PC-3 (cell line): ENCODE data around the gene WDFY4. TPM values are rescaled to one million over a fixed set of nuclear protein-coding genes. Genes with fewer than 3 reads are reported as not detected.

Experiments
- ATAC-seq: fragments of 200-7000 bp; cut with Tn5 transposase; 2 replicates; pipeline ENCODE4 v1.9.1; 2020; ENCODE audit warnings: mild to moderate bottlenecking, moderate library complexity
- BruUV-seq: library from RNA; stranded (reverse); fragments of 400-500 nt; replicated peaks from 2 replicates; lab custom pipeline; 2021; lab: Mats Ljungman, UMichigan
- CTCF ChIA-PET: fragments of 300-600 bp; sonication (Branson Sonifier 250); formaldehyde crosslinking; loops from one replicate; lab custom pipeline; 2022; ENCODE audit warnings: antibody characterized with exemption; lab: Charles Lee
- POLR2A ChIA-PET: fragments of 300-600 bp; sonication (Branson Sonifier 250); formaldehyde crosslinking; loops from one replicate; lab custom pipeline; 2022; ENCODE audit warnings: antibody characterized with exemption; ENCODE audit not compliant: unreplicated experiment; lab: Charles Lee
- DNase-seq: peaks from one replicate; pipeline ENCODE4 v3.0.0-alpha.2; 2015
- H2AFZ ChIP-seq: fragments of 300-600 bp; sonication (generic); 2 replicates; pipeline ENCODE4 v1.6.0; 2016; ENCODE audit warnings: antibody characterized with exemption, low read length
- H3F3A ChIP-seq: fragments of 300-600 bp; sonication (generic); one replicate; pipeline ENCODE4 v1.6.0; 2017; ENCODE audit warnings: antibody characterized with exemption, low read length, control low read depth, mild to moderate bottlenecking; ENCODE audit not compliant: unreplicated experiment
- H3K27ac ChIP-seq: fragments of 300-600 bp; sonication (generic); 2 replicates; pipeline ENCODE4 v1.5.1; 2016; ENCODE audit warnings: mild to moderate bottlenecking, low read length
- H3K27me3 ChIP-seq: fragments of 300-600 bp; sonication (generic); 2 replicates; pipeline ENCODE4 v1.6.1; 2016; ENCODE audit warnings: low read length, mixed read lengths
- H3K36me3 ChIP-seq: fragments of 300-600 bp; sonication (generic); 2 replicates; pipeline ENCODE4 v1.6.1; 2016; ENCODE audit warnings: low read depth, mixed run types, low read length, mixed read lengths
- H3K4me1 ChIP-seq: fragments of 300-600 bp; sonication (generic); 2 replicates; pipeline ENCODE4 v1.5.1; 2016; ENCODE audit warnings: low read length; ENCODE audit not compliant: insufficient read depth
- H3K4me2 ChIP-seq: fragments of 300-600 bp; sonication (generic); 2 replicates; pipeline ENCODE4 v1.6.0; 2016; ENCODE audit warnings: low read length
- H3K4me3 ChIP-seq: fragments of 300-600 bp; sonication (generic); 2 replicates; pipeline ENCODE4 v1.5.1; 2016; ENCODE audit warnings: mild to moderate bottlenecking, low read length, mixed read lengths
- H3K79me2 ChIP-seq: fragments of 300-600 bp; sonication (generic); 2 replicates; pipeline ENCODE4 v1.6.1; 2017; ENCODE audit warnings: low read length, mixed read lengths
- H3K9ac ChIP-seq: fragments of 300-600 bp; sonication (generic); 2 replicates; pipeline ENCODE4 v1.6.0; 2016; ENCODE audit warnings: mild to moderate bottlenecking, low read length
- H3K9me2 ChIP-seq: fragments of 300-600 bp; sonication (generic); replicated peaks from 2 replicates; pipeline ENCODE4 v1.6.1; 2016; ENCODE audit warnings: mixed run types, low read length, mixed read lengths
- H3K9me3 ChIP-seq: fragments of 300-600 bp; sonication (generic); 2 replicates; pipeline ENCODE4 v1.6.1; 2016; ENCODE audit warnings: low read length, mixed read lengths
- H4K20me1 ChIP-seq: fragments of 300-600 bp; sonication (generic); 2 replicates; pipeline ENCODE4 v1.6.1; 2016; ENCODE audit warnings: low read length, mixed read lengths
- EZH2 ChIP-seq: fragments of 300-600 bp; sonication (generic); IDR thresholded peaks from one replicate; pipeline ENCODE4 v1.6.1; 2017; ENCODE audit warnings: antibody characterized with exemption, mild to moderate bottlenecking, low read length; ENCODE audit not compliant: unreplicated experiment
- EZH2phosphoT487 ChIP-seq: fragments of 300-600 bp; sonication (generic); IDR thresholded peaks from 2 replicates; pipeline ENCODE4 v1.6.1; 2018; ENCODE audit warnings: mild to moderate bottlenecking, antibody characterized with exemption, low read length, borderline replicate concordance
- intact Hi-C: fragments of 100-400 bp; cut with micrococcal nuclease; formaldehyde crosslinking; loops from 2 replicates; pipeline ENCODE4 v1.9.0; 2023
- total RNA-seq: library from RNA; depleted of rRNA; stranded (reverse); fragments of >200 nt; gene quantifications from 2 replicates; pipeline ENCODE4 v1.2.3, GENCODE V29; 2014
- TF ChIP-seq, protein P1 (sequence below): fragments of 300-600 bp; sonication (generic); conservative IDR thresholded peaks from 2 replicates; pipeline ENCODE4 v1.5.1; 2017; ENCODE audit warnings: antibody characterized with exemption, low read depth, mild to moderate bottlenecking, low read length

Gene WDFY4
- total RNA-seq, 1 experiment from 2014 or later: not detected

DNA sequence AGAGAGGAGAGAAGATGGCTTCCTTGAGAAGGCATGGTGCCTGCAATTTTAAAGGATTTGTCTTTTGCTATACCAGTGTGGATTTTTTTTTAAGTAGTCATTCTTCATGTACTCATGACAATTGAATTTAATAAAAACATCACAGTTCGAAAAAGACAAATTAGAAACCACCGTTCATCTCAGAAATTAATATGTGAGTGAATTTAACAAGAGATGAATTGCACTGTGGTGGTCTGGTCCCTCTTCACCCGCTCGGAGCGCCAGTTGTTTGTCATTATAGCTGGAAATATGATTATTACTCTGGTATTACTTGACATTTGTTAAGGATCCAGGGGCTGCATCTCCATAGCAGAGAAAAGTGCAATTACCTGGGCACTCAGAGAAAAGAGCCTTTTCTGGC is 163.0 kb downstream of the WDFY4 start:
- POLR2A ChIA-PET: no interaction called here
- Histone ChIP-seq H3K79me2 (no peaks in the 10 kb centered on the region), H2AFZ (no peak overlapping the region), H3K36me3 (no peaks in the 10 kb centered on the region), H3K4me3 (no peak overlapping the region), H3K9me3 (no peaks in the 10 kb centered on the region), H4K20me1 (no peaks in the 10 kb centered on the region), H3K4me2 (no peak overlapping the region), H3F3A (no peaks in the 10 kb centered on the region), H3K27ac (no peak overlapping the region), H3K4me1 (no peaks in the 10 kb centered on the region), H3K27me3 (peaks cover 98% of the 10 kb centered on the region), H3K9me2 (no peaks in the 10 kb centered on the region), H3K9ac (no peak overlapping the region)
- intact Hi-C loops: no loop called here
- ATAC-seq (no peak), DNase-seq (no peak)
- no TSS peak for BruUV-seq
- CTCF ChIA-PET: no interaction called here
- TF ChIP-seq EZH2 (no peak), EZH2phosphoT487 (no peak)
- TF ChIP-seq, protein P1, sequence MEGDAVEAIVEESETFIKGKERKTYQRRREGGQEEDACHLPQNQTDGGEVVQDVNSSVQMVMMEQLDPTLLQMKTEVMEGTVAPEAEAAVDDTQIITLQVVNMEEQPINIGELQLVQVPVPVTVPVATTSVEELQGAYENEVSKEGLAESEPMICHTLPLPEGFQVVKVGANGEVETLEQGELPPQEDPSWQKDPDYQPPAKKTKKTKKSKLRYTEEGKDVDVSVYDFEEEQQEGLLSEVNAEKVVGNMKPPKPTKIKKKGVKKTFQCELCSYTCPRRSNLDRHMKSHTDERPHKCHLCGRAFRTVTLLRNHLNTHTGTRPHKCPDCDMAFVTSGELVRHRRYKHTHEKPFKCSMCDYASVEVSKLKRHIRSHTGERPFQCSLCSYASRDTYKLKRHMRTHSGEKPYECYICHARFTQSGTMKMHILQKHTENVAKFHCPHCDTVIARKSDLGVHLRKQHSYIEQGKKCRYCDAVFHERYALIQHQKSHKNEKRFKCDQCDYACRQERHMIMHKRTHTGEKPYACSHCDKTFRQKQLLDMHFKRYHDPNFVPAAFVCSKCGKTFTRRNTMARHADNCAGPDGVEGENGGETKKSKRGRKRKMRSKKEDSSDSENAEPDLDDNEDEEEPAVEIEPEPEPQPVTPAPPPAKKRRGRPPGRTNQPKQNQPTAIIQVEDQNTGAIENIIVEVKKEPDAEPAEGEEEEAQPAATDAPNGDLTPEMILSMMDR: no peak

DNA sequence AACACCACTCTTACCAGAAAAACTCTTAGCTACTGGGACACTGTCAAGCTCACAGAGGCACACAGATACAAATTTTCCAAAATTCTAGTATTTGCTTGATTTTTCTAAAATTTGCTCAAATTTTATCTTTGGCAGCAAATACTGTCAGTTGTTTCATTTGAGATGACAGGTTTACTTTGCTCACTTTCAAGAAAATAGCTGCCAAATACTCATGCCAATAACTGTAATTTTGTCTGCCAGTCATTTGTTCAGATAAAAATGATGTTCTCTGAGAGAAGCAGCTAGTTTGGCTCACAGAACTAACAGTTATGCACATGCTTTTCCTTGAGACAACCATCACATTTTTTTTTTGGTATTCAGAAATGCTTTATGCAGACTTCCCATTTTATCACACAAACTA is 172.2 kb downstream of the WDFY4 start:
- Histone ChIP-seq H3F3A (no peaks in the 10 kb centered on the region), H3K4me2 (no peak overlapping the region), H4K20me1 (no peaks in the 10 kb centered on the region), H3K9ac (no peak overlapping the region), H3K36me3 (no peaks in the 10 kb centered on the region), H3K4me1 (no peaks in the 10 kb centered on the region), H3K27ac (no peak overlapping the region), H2AFZ (no peak overlapping the region), H3K79me2 (no peaks in the 10 kb centered on the region), H3K4me3 (no peak overlapping the region), H3K9me2 (no peaks in the 10 kb centered on the region), H3K9me3 (no peaks in the 10 kb centered on the region), H3K27me3 (peaks cover 71% of the 10 kb centered on the region)
- ChIA-PET CTCF (no interaction called here), POLR2A (no interaction called here)
- BruUV-seq: no TSS peak
- no peak for TF ChIP-seq EZH2phosphoT487
- TF ChIP-seq EZH2: no peak
- TF ChIP-seq, protein P1: no peak
- ATAC-seq (no peak), DNase-seq (no peak)
- intact Hi-C loops: no loop called here

DNA sequence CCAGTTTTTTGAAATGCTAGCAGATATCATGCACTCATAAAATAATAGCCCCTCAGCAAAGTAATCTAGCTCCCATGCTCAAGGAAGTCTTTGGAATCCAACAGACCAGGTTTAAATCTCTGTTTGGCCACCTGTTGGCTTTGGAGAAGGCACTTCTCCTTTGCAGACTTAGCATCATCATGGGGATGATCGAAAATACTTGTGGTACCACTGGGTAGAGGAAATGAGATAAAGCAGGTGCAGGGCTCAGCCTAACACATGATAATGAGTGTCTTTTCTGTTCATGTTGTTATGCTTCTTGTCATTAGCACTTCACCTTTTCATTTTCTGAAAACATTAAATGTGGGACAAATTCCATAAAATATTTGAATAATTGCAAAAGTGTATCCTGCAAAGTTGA is 187.6 kb downstream of the WDFY4 start:
- no peak for ATAC-seq
- no peaks in the 10 kb centered on the region for H3K79me2 ChIP-seq
- no peak overlapping the region for H3K4me2 ChIP-seq
- no peaks in the 10 kb centered on the region for H3K9me2 ChIP-seq
- H3K9ac ChIP-seq: no peak overlapping the region
- no peak overlapping the region for H2AFZ ChIP-seq
- H3K4me1 ChIP-seq: no peaks in the 10 kb centered on the region
- no peaks in the 10 kb centered on the region for H3F3A ChIP-seq
- H3K9me3 ChIP-seq: no peaks in the 10 kb centered on the region
- H3K27ac ChIP-seq: no peak overlapping the region
- no peaks in the 10 kb centered on the region for H3K36me3 ChIP-seq
- no peak for TF ChIP-seq EZH2
- no peak for TF ChIP-seq EZH2phosphoT487
- TF ChIP-seq, protein P1: no peak
- peaks cover 57% of the 10 kb centered on the region for H3K27me3 ChIP-seq
- no TSS peak for BruUV-seq
- no peak for DNase-seq
- intact Hi-C loops: no loop called here
- ChIA-PET CTCF (interaction anchor here (0.6 kb wide), 1 partner anchor 313 kb away, joined by 3 read pairs; no protein-coding TSS in a partner anchor), POLR2A (no interaction called here)
- H3K4me3 ChIP-seq: no peak overlapping the region
- H4K20me1 ChIP-seq: no peaks in the 10 kb centered on the region
